22Rv1 (cell line): Measurements from ENCODE around the gene TRIM72.

Experiments used
- H3K27ac ChIP-seq: fragments of 450-650 bp; 2 replicates; pipeline ENCODE4 v1.5.1; 2017
- ZFX ChIP-seq: fragments of 450-650 bp; IDR thresholded peaks from 2 replicates; pipeline ENCODE4 v1.6.1; 2017; ENCODE audit warnings: antibody characterized with exemption, borderline replicate concordance
- TF ChIP-seq, protein P1 (sequence below): fragments of 450-650 bp; IDR thresholded peaks from 2 replicates; pipeline ENCODE4 v1.5.1; 2017; ENCODE audit warnings: mild to moderate bottlenecking

Gene TRIM72

GRCh38 chr16:31187808-31188189 lies 26.1 kb upstream of the TRIM72 start:
- H3K27ac ChIP-seq, result no peak overlapping the region

GRCh38 chr16:31188450-31189411 lies 25.2 kb upstream of the TRIM72 start:
- TF ChIP-seq, protein P1, sequence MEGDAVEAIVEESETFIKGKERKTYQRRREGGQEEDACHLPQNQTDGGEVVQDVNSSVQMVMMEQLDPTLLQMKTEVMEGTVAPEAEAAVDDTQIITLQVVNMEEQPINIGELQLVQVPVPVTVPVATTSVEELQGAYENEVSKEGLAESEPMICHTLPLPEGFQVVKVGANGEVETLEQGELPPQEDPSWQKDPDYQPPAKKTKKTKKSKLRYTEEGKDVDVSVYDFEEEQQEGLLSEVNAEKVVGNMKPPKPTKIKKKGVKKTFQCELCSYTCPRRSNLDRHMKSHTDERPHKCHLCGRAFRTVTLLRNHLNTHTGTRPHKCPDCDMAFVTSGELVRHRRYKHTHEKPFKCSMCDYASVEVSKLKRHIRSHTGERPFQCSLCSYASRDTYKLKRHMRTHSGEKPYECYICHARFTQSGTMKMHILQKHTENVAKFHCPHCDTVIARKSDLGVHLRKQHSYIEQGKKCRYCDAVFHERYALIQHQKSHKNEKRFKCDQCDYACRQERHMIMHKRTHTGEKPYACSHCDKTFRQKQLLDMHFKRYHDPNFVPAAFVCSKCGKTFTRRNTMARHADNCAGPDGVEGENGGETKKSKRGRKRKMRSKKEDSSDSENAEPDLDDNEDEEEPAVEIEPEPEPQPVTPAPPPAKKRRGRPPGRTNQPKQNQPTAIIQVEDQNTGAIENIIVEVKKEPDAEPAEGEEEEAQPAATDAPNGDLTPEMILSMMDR, result no peak
- H3K27ac ChIP-seq, result no peak overlapping the region

More at GRCh38 chr16:31187808-31188189, 26.1 kb upstream of the TRIM72 start:
- TF ChIP-seq, protein P1, result no peak
- TF ChIP-seq ZFX, result no peak

GRCh38 chr16:31189412-31189778 lies 24.5 kb upstream of the TRIM72 start:
- TF ChIP-seq, protein P1, result no peak
- no peak for TF ChIP-seq ZFX
- no peak overlapping the region for H3K27ac ChIP-seq

GRCh38 chr16:31190061-31190460 lies 23.9 kb upstream of the TRIM72 start:
- TF ChIP-seq ZFX, result no peak
- TF ChIP-seq, protein P1, result no peak
- H3K27ac ChIP-seq, result no peak overlapping the region

GRCh38 chr16:31190818-31191444 lies 23.0 kb upstream of the TRIM72 start:
- no peak overlapping the region for H3K27ac ChIP-seq
- TF ChIP-seq, protein P1, result no peak
- TF ChIP-seq ZFX, result no peak

DNA sequence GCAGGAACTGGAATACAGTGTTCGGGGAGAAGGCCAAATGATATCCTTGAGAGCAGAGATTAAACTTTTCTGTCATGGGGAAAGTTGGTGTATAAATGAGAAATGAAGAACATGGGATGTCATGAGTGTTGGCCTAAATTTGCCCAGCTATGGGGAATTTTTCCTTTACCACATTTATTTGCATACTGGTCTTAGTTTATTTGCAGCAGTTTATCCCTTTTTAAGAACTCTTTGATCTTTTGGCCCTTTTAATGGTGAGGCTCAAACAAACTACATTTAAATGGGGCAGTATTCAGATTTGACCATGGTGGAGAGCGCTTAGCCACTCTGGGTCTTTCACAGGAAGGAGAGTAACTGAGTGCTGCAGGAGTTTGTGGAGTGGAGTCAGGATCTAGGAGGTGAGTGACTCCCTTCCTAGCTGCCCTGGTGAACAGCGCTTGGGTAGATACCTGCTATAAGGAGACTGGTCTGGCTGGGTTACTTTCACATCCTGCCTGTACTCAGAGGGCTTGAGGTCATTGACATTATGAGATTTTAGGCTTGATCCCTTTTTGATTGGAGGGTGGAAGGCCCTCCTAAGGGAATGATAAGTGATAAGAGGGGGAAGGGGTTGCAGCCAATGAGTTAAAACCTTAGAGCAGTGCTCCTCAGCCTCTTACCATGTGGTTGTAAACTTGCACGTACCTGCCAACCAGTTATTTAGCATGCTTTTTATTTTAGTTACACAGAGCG lies 22.1 kb upstream of the TRIM72 start:
- TF ChIP-seq, protein P1, result no peak
- TF ChIP-seq ZFX, result no peak
- H3K27ac ChIP-seq, result no peak overlapping the region
